GM12878 (cell line): ENCODE results near the gene SPATS2L. TPM values are rescaled to one million over a fixed set of nuclear protein-coding genes. Genes with fewer than 3 reads are reported as not detected.

Experiments
- ATAC-seq: fragments of 200-7000 bp; cut with Tn5 transposase; 3 replicates; pipeline ENCODE4 v1.9.1; 2020; ENCODE audit warnings: mild to moderate bottlenecking, moderate library complexity
- BruUV-seq: library from RNA; stranded (reverse); fragments of 400-500 nt; replicated peaks from 2 replicates; lab custom pipeline; 2021; lab: Mats Ljungman, UMichigan
- CTCF ChIA-PET: fragments of 300-600 bp; sonication (Branson Sonifier 250); formaldehyde crosslinking; extraction: SDS; loops from one replicate; lab custom pipeline; 2021; ENCODE audit warnings: inconsistent platforms; lab: Yijun Ruan, JAX
- POLR2A ChIA-PET: fragments of 350-600 bp; formaldehyde crosslinking; extraction: SDS; loops from one replicate; lab custom pipeline; 2021; ENCODE audit warnings: inconsistent platforms; lab: Charles Lee
- RAD21 ChIA-PET: fragments of 300-600 bp; sonication (Branson Sonifier 250); formaldehyde crosslinking; loops from one replicate; lab custom pipeline; 2023; ENCODE audit warnings: antibody characterized with exemption; ENCODE audit not compliant: unreplicated experiment; lab: Charles Lee
- SMC1A ChIA-PET: fragments of 300-600 bp; sonication (Branson Sonifier 250); formaldehyde crosslinking; loops from one replicate; lab custom pipeline; 2023; ENCODE audit not compliant: unreplicated experiment, uncharacterized antibody; lab: Charles Lee
- DNase-seq: peaks from one replicate; pipeline ENCODE4 v3.0.0-alpha.2; 2011; ENCODE audit warnings: low read depth, low spot score
- FAIRE-seq: peaks from 3 replicates; lab custom pipeline; 2011; peaks lifted over from hg19 to GRCh38; lab: Jason Lieb, UNC
- H2AFZ ChIP-seq: 2 replicates; pipeline ENCODE4 v1.6.0; 2011; ENCODE audit warnings: low read depth, low read length, control low read depth; ENCODE audit not compliant: control insufficient read depth
- H3K27ac ChIP-seq: 2 replicates; pipeline ENCODE4 v1.5.1; 2011; ENCODE audit warnings: control low read depth; ENCODE audit not compliant: control insufficient read depth, insufficient read depth
- H3K27me3 ChIP-seq, 2 experiments: replicated peaks in 1 of 2; 2 replicates each; pipeline versions ENCODE4 v1.6.0 to v1.6.1; 2011; ENCODE audit warnings: low read length in 1 of 2; ENCODE audit not compliant: control insufficient read depth in 2 of 2, insufficient read depth in 2 of 2
- H3K36me3 ChIP-seq, 2 experiments: 2 replicates each; pipeline ENCODE4 v1.5.1; 2011; ENCODE audit warnings: low read length in 1 of 2; ENCODE audit not compliant: control insufficient read depth in 2 of 2, insufficient read depth in 2 of 2
- H3K4me1 ChIP-seq: 2 replicates; pipeline ENCODE4 v1.6.1; 2011; ENCODE audit warnings: mild to moderate bottlenecking, low read length, moderate library complexity, mixed read lengths; ENCODE audit not compliant: control insufficient read depth, insufficient read depth
- H3K4me2 ChIP-seq: 2 replicates; pipeline ENCODE4 v1.6.0; 2011; ENCODE audit warnings: control low read depth; ENCODE audit not compliant: control insufficient read depth, insufficient read depth
- H3K4me3 ChIP-seq: fragments of 200-600 bp; sonication (generic); 2 replicates; pipeline ENCODE4 v1.5.1; 2016
- H3K79me2 ChIP-seq: 2 replicates; pipeline ENCODE4 v1.6.0; 2011; ENCODE audit warnings: low read length; ENCODE audit not compliant: control insufficient read depth, insufficient read depth
- H3K9ac ChIP-seq: 2 replicates; pipeline ENCODE4 v1.8.0; 2011; ENCODE audit warnings: low read length, control low read depth, mixed read lengths; ENCODE audit not compliant: control insufficient read depth, insufficient read depth
- H3K9me3 ChIP-seq: replicated peaks from 3 replicates; pipeline ENCODE4 v1.5.1; 2011; ENCODE audit warnings: mild to moderate bottlenecking, low read length; ENCODE audit not compliant: control insufficient read depth, insufficient read depth
- H4K20me1 ChIP-seq: 2 replicates; pipeline ENCODE4 v1.6.0; 2011; ENCODE audit not compliant: control insufficient read depth, insufficient read depth
- CBFB ChIP-seq: IDR thresholded peaks from 2 replicates; pipeline ENCODE4 v1.6.1; 2016; ENCODE audit warnings: antibody characterized with exemption, low read depth
- CEBPB ChIP-seq, 2 experiments: fragments of 150-350 bp in 1 of 2; IDR thresholded peaks; 2 replicates each; pipeline ENCODE4 v1.6.1; 2012 to 2014; ENCODE audit warnings: low read depth in 2 of 2, low read length in 2 of 2, borderline replicate concordance in 1 of 2, inconsistent platforms in 1 of 2
- CREB1 ChIP-seq: IDR thresholded peaks from 2 replicates; pipeline ENCODE4 v1.6.1; 2012; ENCODE audit warnings: low read depth, mild to moderate bottlenecking, inconsistent platforms
- EED ChIP-seq: sonication (generic); IDR thresholded peaks from 2 replicates; pipeline ENCODE4 v1.6.1; 2016; ENCODE audit warnings: antibody characterized with exemption, low read depth
- GATAD2B ChIP-seq: fragments of 450-650 bp; conservative IDR thresholded peaks from 2 replicates; pipeline ENCODE4 v1.6.1; 2017; ENCODE audit warnings: low read depth, mild to moderate bottlenecking, moderate library complexity
- JUNB ChIP-seq: IDR thresholded peaks from 2 replicates; pipeline ENCODE4 v1.6.1; 2016; ENCODE audit warnings: antibody characterized with exemption, mild to moderate bottlenecking
- KAT2A ChIP-seq: conservative IDR thresholded peaks from 2 replicates; pipeline ENCODE4 v1.6.1; 2011; ENCODE audit warnings: low read depth, low read length; ENCODE audit not compliant: control insufficient read depth
- MYB ChIP-seq: fragments of 150-350 bp; IDR thresholded peaks from 2 replicates; pipeline ENCODE4 v1.6.1; 2014; ENCODE audit warnings: mild to moderate bottlenecking, low read depth, low read length, borderline replicate concordance
- NFIC ChIP-seq: IDR thresholded peaks from 2 replicates; pipeline ENCODE4 v1.6.1; 2012; ENCODE audit warnings: low read depth, mild to moderate bottlenecking, inconsistent platforms, low read length, moderate library complexity
- PAX8 ChIP-seq: fragments of 450-650 bp; IDR thresholded peaks from 2 replicates; pipeline ENCODE4 v1.6.1; 2017; ENCODE audit warnings: mild to moderate bottlenecking, moderate library complexity
- PKNOX1 ChIP-seq: fragments of 450-650 bp; IDR thresholded peaks from 2 replicates; pipeline ENCODE4 v1.6.1; 2016; ENCODE audit warnings: mild to moderate bottlenecking
- RB1 ChIP-seq: fragments of 450-650 bp; formaldehyde crosslinking; IDR thresholded peaks from 2 replicates; pipeline ENCODE4 v1.6.1; 2017; ENCODE audit warnings: mild to moderate bottlenecking, borderline replicate concordance
- RCOR1 ChIP-seq: conservative IDR thresholded peaks from 2 replicates; pipeline ENCODE4 v1.6.1; 2012; ENCODE audit warnings: low read depth, low read length, improper control_type of control experiment
- SIX5 ChIP-seq: IDR thresholded peaks from 2 replicates; pipeline ENCODE4 v1.6.1; 2011; ENCODE audit warnings: mild to moderate bottlenecking, low read depth, low read length, moderate library complexity; ENCODE audit not compliant: severe bottlenecking
- SMAD1 ChIP-seq: fragments of 450-650 bp; IDR thresholded peaks from 2 replicates; pipeline ENCODE4 v1.6.1; 2018; ENCODE audit warnings: mild to moderate bottlenecking, low read depth; ENCODE audit not compliant: partially characterized antibody
- SREBF1 ChIP-seq: IDR thresholded peaks from 2 replicates; pipeline ENCODE4 v1.6.1; 2012; ENCODE audit warnings: mild to moderate bottlenecking, low read length
- SRF ChIP-seq, 2 experiments: IDR thresholded peaks; 2 replicates each; pipeline ENCODE4 v1.6.1; 2011; ENCODE audit warnings: low read depth in 2 of 2, low read length in 2 of 2, mild to moderate bottlenecking in 1 of 2, moderate library complexity in 1 of 2
- STAT1 ChIP-seq: fragments of 450-650 bp; conservative IDR thresholded peaks from 2 replicates; pipeline ENCODE4 v1.6.1; 2014; ENCODE audit warnings: antibody characterized with exemption, mild to moderate bottlenecking
- TBL1XR1 ChIP-seq: IDR thresholded peaks from 2 replicates; pipeline ENCODE4 v1.6.1; 2012; ENCODE audit warnings: low read depth, low read length, improper control_type of control experiment
- WRNIP1 ChIP-seq: IDR thresholded peaks from 2 replicates; pipeline ENCODE4 v1.6.1; 2011; ENCODE audit warnings: low read depth, low read length, improper control_type of control experiment, borderline replicate concordance
- ZNF592 ChIP-seq: fragments of 450-650 bp; IDR thresholded peaks from 2 replicates; pipeline ENCODE4 v1.6.1; 2017; ENCODE audit warnings: mild to moderate bottlenecking, moderate library complexity
- WGBS: methylation state at CpG from one replicate; pipeline ENCODE4 v1.1.6; 2016; ENCODE audit warnings: low lambda C conversion rate; ENCODE audit not compliant: insufficient replicate concordance, insufficient coverage; ENCODE audit errors: missing lambda C conversion rate; 5-methylcytosine and 5-hydroxymethylcytosine counted together
- in situ Hi-C: fragments of 300-500 bp; cut with MboI; formaldehyde crosslinking; loops from 9 replicates; pipeline ENCODE4 v1.14.3; 2018; ENCODE audit warnings: mixed read lengths
- intact Hi-C: fragments of 100-400 bp; cut with micrococcal nuclease; formaldehyde crosslinking; loops from one replicate; pipeline ENCODE4 v1.14.2; 2022; ENCODE audit not compliant: unreplicated experiment
- polyA plus RNA-seq, 11 experiments: library from polyadenylated mRNA; depleted of rRNA in 4 of 11; unstranded in 6 of 11; stranded (reverse) in 5 of 11; fragments of >200 nt; fragmentation: Nextera tagmentation in 4 of 11; fragmentation: Illumina TruSeq in 1 of 11; extraction: Ambion mirVana in 4 of 11; extraction: Trizol in 1 of 11; gene quantifications; 1 replicate in 1 of 11; 2 replicates in 10 of 11; pipeline versions ENCODE4 v1.2.1 to v1.2.3, GENCODE V29; 2011 to 2016; ENCODE audit warnings: inconsistent platforms in 2 of 11, missing spikeins in 2 of 11, low read depth in 1 of 11
- total RNA-seq, 4 experiments: library from RNA; depleted of rRNA in 3 of 4; stranded (reverse); fragments of >200 nt in 3 of 4; fragmentation: Illumina TruSeq in 1 of 4; extraction: Trizol in 1 of 4; gene quantifications; 2 replicates each; pipeline versions ENCODE4 v1.2.1 to v1.2.3, GENCODE V29; 2013 to 2021

SPATS2L gene
- total and polyA plus RNA-seq, 10 of the 15 experiments (the other 5 are each of a cell fraction or from before 2014, with no cell fraction given) = 5.2 to 30.0 (median 20.1) TPM

- TF ChIP-seq KAT2A (no peak), GATAD2B (no peak), PKNOX1 (no peak), NFIC (no peak), CREB1 (no peak)
Observed at GRCh38 chr2:200396781-200397242, 90.3 kb downstream of the SPATS2L start (continued).

GRCh38 chr2:200397785-200398184 lies 91.3 kb downstream of the SPATS2L start:
- no peak overlapping the region for H3K4me3 ChIP-seq
- intact Hi-C loops (no loop called here), in situ Hi-C loops (no loop called here)
- ChIA-PET CTCF (interaction anchor here (1.1 to 1.3 kb wide), 2 partner anchors 9 to 13 kb away, joined by 3 read pairs; no protein-coding TSS in a partner anchor), SMC1A (interaction anchor here (0.7 to 1.5 kb wide), 5 partner anchors 10 to 80 kb away, joined by 3 to 6 read pairs (median 4); no protein-coding TSS in a partner anchor), POLR2A (interaction anchor here (0.6 to 0.7 kb wide), 2 partner anchors 8 to 29 kb away, joined by 3 to 7 read pairs; no protein-coding TSS in a partner anchor), RAD21 (interaction anchor here (0.7 kb wide), 1 partner anchor 59 kb away, joined by 3 read pairs; no protein-coding TSS in a partner anchor)
- H4K20me1 ChIP-seq = no peaks in the 10 kb centered on the region
- H2AFZ ChIP-seq = no peak overlapping the region
- H3K9ac ChIP-seq = no peak overlapping the region
- no peaks in the 10 kb centered on the region for H3K79me2 ChIP-seq
- H3K4me2 ChIP-seq = no peak overlapping the region
- ATAC-seq (no peak), FAIRE-seq (no peak), DNase-seq (no peak)
- BruUV-seq = no TSS peak
- no peaks in the 10 kb centered on the region; a peak in 1 of 4 replicates for H3K36me3 ChIP-seq
- H3K4me1 ChIP-seq = peaks cover 2% of the 10 kb centered on the region; the same call in 1 of the 2 replicates
- H3K9me3 ChIP-seq = no peaks in the 10 kb centered on the region
- 33% methylated on average over 3 of the region's 4 CpGs for WGBS
- H3K27ac ChIP-seq = no peak overlapping the region
- H3K27me3 ChIP-seq = no peaks in the 10 kb centered on the region
- TF ChIP-seq KAT2A (no peak), STAT1 (no peak), EED (no peak), TBL1XR1 (no peak), CBFB (no peak), SRF (IDR thresholded peaks at IDR 0.05; ENCODE audit: low read depth in 2 of 2, low read length in 2 of 2) (no peak), SREBF1 (no peak), PAX8 (no peak), RB1 (no peak), SIX5 (no peak), SMAD1 (no peak), CEBPB (IDR thresholded peaks at IDR 0.05; ENCODE audit: borderline replicate concordance in 1 of 2, low read depth in 2 of 2, low read length in 2 of 2) (no peak), JUNB (no peak), MYB (no peak), ZNF592 (no peak), RCOR1 (no peak), WRNIP1 (no peak)
